Kidney tubule cell (primary cell): ENCODE measurements around the gene PPP2R5D.
"Not testable (repeated sequence)": the region's sequence is repeated elsewhere in the genome, so short reads cannot be mapped to it uniquely, and the experiment has no call there.

Source experiments
- DNase-seq: peaks from one replicate; pipeline ENCODE4 v3.0.0-alpha.2; 2018; ENCODE audit warnings: low spot score

PPP2R5D gene

GRCh38 chr6:43032326-43032725 is 48.0 kb downstream of the PPP2R5D start:
- DNase-seq = no peak

GRCh38 chr6:43033496-43034189 is 49.3 kb downstream of the PPP2R5D start:
- no peak for DNase-seq

GRCh38 chr6:43034190-43034525 is 49.8 kb downstream of the PPP2R5D start:
- DNase-seq = no peak

GRCh38 chr6:43035495-43036194 is 51.3 kb downstream of the PPP2R5D start:
- DNase-seq = no peak

GRCh38 chr6:43036712-43037111 is 52.3 kb downstream of the PPP2R5D start:
- DNase-seq = no peak

- DNase-seq = no peak
Observed at GRCh38 chr6:43037197-43037596, 52.8 kb downstream of the PPP2R5D start.

GRCh38 chr6:43037706-43038105 is 53.3 kb downstream of the PPP2R5D start:
- no peak for DNase-seq

GRCh38 chr6:43038727-43039126 is 54.4 kb downstream of the PPP2R5D start:
- DNase-seq = no peak

- no peak for DNase-seq
Observed at GRCh38 chr6:43040542-43041257, 56.3 kb downstream of the PPP2R5D start.

- not testable (repeated sequence) for DNase-seq
Observed at GRCh38 chr6:43041475-43041874, 57.1 kb downstream of the PPP2R5D start.

- DNase-seq = no peak
Observed at GRCh38 chr6:43043310-43043709, 58.9 kb downstream of the PPP2R5D start.

- DNase-seq = no peak
Observed at GRCh38 chr6:43045371-43045930, 61.1 kb downstream of the PPP2R5D start.

- DNase-seq = no peak
Observed at GRCh38 chr6:43047998-43048397, 63.6 kb downstream of the PPP2R5D start.

- DNase-seq = no peak
Observed at GRCh38 chr6:43050981-43051380, 66.6 kb downstream of the PPP2R5D start.

GRCh38 chr6:43052225-43052841 is 68.0 kb downstream of the PPP2R5D start:
- DNase-seq = no peak

GRCh38 chr6:43052842-43053544 is 68.6 kb downstream of the PPP2R5D start:
- DNase-seq = peak; percentile 16

GRCh38 chr6:43053545-43054205 is 69.3 kb downstream of the PPP2R5D start, which contains the start of gene CUL7:
Gene CUL7 (minus strand): TSS chr6:43053851. CDS start chr6:43052788, 1,063 bp downstream.
- DNase-seq = peak; percentile 96

GRCh38 chr6:43054206-43054943 is 70.0 kb downstream of the PPP2R5D start:
- no peak for DNase-seq

GRCh38 chr6:43055966-43056365 is 71.6 kb downstream of the PPP2R5D start:
- DNase-seq = no peak

GRCh38 chr6:43058531-43058930 is 74.2 kb downstream of the PPP2R5D start:
- no peak for DNase-seq
